Measurements from ENCODE around the gene TPRG1L.
A peak's percentile ranks its signal among the peaks of the same experiment; 100 is the strongest.

DNA sequence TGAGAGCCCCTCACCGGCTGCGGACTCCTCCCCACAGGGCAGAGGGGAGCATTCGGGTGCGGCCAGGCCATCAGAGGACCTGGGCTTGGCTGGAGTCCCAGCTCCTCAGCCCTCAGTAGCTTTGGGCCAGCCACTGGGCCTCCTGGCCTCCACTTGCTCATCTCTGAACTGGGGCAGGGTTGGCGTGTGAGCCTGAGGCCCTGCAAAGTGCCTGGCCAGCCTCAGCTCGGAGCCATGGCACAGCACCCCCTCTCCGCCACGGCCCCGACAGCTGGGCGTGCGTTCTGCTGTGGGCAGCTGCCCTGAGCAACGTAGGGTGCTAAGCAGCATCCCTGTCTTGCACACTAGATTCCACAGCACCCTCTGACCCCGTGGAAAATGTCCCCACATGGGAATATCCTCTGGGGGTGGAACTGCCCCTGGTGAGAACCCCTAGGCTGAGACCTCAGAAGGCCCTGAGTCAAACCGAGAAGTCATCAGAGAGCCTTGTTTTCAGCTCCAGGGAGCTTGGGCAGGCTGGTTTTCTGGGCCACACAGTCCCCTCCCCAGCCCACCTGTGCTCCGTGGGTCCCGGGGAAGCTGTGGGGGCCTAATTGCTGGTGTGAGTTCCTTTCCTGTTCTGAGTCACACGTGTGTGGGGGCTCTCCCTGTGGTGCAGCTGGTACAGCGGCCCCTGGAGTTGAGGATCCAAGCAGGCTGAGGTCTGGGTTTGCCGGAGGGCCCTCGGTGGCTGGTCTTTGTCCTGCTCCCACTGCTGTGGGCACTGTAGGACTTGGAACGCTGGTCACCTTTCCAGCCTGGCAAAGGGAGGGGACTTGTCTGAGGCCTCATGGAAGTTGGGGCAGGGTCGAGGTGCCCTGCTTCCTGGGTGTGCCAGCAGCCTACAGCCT is 52.0 kb downstream of the TPRG1L start:
- TF ChIP-seq, protein P1, sequence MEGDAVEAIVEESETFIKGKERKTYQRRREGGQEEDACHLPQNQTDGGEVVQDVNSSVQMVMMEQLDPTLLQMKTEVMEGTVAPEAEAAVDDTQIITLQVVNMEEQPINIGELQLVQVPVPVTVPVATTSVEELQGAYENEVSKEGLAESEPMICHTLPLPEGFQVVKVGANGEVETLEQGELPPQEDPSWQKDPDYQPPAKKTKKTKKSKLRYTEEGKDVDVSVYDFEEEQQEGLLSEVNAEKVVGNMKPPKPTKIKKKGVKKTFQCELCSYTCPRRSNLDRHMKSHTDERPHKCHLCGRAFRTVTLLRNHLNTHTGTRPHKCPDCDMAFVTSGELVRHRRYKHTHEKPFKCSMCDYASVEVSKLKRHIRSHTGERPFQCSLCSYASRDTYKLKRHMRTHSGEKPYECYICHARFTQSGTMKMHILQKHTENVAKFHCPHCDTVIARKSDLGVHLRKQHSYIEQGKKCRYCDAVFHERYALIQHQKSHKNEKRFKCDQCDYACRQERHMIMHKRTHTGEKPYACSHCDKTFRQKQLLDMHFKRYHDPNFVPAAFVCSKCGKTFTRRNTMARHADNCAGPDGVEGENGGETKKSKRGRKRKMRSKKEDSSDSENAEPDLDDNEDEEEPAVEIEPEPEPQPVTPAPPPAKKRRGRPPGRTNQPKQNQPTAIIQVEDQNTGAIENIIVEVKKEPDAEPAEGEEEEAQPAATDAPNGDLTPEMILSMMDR (IDR thresholded peaks at IDR 0.05; ENCODE audit: insufficient read depth, low read length), result peak; percentile 8
- TF ChIP-seq, protein P2, sequence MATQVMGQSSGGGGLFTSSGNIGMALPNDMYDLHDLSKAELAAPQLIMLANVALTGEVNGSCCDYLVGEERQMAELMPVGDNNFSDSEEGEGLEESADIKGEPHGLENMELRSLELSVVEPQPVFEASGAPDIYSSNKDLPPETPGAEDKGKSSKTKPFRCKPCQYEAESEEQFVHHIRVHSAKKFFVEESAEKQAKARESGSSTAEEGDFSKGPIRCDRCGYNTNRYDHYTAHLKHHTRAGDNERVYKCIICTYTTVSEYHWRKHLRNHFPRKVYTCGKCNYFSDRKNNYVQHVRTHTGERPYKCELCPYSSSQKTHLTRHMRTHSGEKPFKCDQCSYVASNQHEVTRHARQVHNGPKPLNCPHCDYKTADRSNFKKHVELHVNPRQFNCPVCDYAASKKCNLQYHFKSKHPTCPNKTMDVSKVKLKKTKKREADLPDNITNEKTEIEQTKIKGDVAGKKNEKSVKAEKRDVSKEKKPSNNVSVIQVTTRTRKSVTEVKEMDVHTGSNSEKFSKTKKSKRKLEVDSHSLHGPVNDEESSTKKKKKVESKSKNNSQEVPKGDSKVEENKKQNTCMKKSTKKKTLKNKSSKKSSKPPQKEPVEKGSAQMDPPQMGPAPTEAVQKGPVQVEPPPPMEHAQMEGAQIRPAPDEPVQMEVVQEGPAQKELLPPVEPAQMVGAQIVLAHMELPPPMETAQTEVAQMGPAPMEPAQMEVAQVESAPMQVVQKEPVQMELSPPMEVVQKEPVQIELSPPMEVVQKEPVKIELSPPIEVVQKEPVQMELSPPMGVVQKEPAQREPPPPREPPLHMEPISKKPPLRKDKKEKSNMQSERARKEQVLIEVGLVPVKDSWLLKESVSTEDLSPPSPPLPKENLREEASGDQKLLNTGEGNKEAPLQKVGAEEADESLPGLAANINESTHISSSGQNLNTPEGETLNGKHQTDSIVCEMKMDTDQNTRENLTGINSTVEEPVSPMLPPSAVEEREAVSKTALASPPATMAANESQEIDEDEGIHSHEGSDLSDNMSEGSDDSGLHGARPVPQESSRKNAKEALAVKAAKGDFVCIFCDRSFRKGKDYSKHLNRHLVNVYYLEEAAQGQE (IDR thresholded peaks at IDR 0.05; ENCODE audit: insufficient replicate concordance, low read depth), result no peak

All from HL-60 (cell line).